ENCODE results near the gene NFE2L3. TPM values are rescaled to one million over a fixed set of nuclear protein-coding genes. Genes with fewer than 3 reads are reported as not detected.

The NFE2L3 gene
- total and polyA plus RNA-seq, 9 of the 15 experiments (the other 6 are each of a cell fraction or from before 2014, with no cell fraction given): 2.9 to 16.9 (median 12.4) TPM

- Histone ChIP-seq H3K27me3 (ENCODE audit: control insufficient read depth in 2 of 2, insufficient read depth in 2 of 2, low read length in 2 of 2) (peaks cover 19 to 31% of the 10 kb centered on the region in 2 experiments), H2AFZ (ENCODE audit: low read depth, low read length) (no peak overlapping the region), H3K4me1 (replicated peaks in 1 of 2; ENCODE audit: control insufficient read depth in 2 of 2, insufficient read depth in 2 of 2, low read length in 2 of 2) (no peaks in the 10 kb centered on the region; a peak in 1 of 5 replicates), H3K4me3 (no peak overlapping the region), H3K9ac (ENCODE audit: insufficient read depth in 1 of 2, low read depth in 2 of 2, low read length in 2 of 2) (no peak overlapping the region), H3K27ac (ENCODE audit: extremely low read depth, low read depth, low read length) (no peak overlapping the region), H3K79me2 (ENCODE audit: control insufficient read depth, insufficient read depth, low read length) (no peaks in the 10 kb centered on the region), H3K9me1 (ENCODE audit: control insufficient read depth, insufficient read depth, low read length) (no peaks in the 10 kb centered on the region), H3K36me3 (ENCODE audit: control insufficient read depth, insufficient read depth, low read length) (no peaks in the 10 kb centered on the region), H3K9me3 (replicated peaks; ENCODE audit: control insufficient read depth, insufficient read depth, low read depth, low read length) (no peaks in the 10 kb centered on the region), H4K20me1 (replicated peaks; ENCODE audit: control insufficient read depth, insufficient read depth, low read length) (no peaks in the 10 kb centered on the region), H3K4me2 (ENCODE audit: insufficient read depth, low read length) (no peak overlapping the region)
- POLR2A ChIA-PET: interaction anchor here (1.2 kb wide), 1 partner anchor 87 kb away, joined by 3 read pairs; no protein-coding TSS in a partner anchor
- in situ Hi-C loops (cut with MboI): no loop called here
- FAIRE-seq (no peak), DNase-seq (ENCODE audit: extremely low read depth in 1 of 4, low spot score in 3 of 4) (no peak), ATAC-seq (no peak)
- CTCF ChIA-PET (ENCODE audit: low intra/inter-chr PET ratio): no interaction called here
- TF ChIP-seq ZBTB17 (CRISPR knock-in tag; IDR thresholded peaks at IDR 0.05) (no peak), PTBP1 (IDR thresholded peaks at IDR 0.05; ENCODE audit: low read depth, low read length) (no peak), RNF219 (CRISPR knock-in tag; IDR thresholded peaks at IDR 0.05) (no peak), ZNF316 (IDR thresholded peaks at IDR 0.05) (no peak), PHB2 (IDR thresholded peaks at IDR 0.05; ENCODE audit: low read depth) (no peak), MAX (CRISPR knock-in tag; IDR thresholded peaks at IDR 0.05) (no peak), E2F3 (CRISPR knock-in tag; IDR thresholded peaks at IDR 0.05) (no peak), PYGO2 (tag; IDR thresholded peaks at IDR 0.05) (no peak), C11orf30 (IDR thresholded peaks at IDR 0.05; ENCODE audit: low read depth) (no peak), ZNF280A (IDR thresholded peaks at IDR 0.05; ENCODE audit: low read depth, partially characterized antibody) (no peak), MEF2D (tag; conservative IDR thresholded peaks at IDR 0.05; ENCODE audit: low read depth) (no peak)
- no TSS peak for BruUV-seq (replicated peaks)
- intact Hi-C loops (cut with micrococcal nuclease): no loop called here
- WGBS (ENCODE audit: insufficient coverage, low coverage, missing lambda C conversion rate): no CpG with 5 or more reads among the region's 1 CpG
These were observed 46.8 kb upstream of the NFE2L3 start for GRCh38 chr7:26105236-26105635.
